Neural progenitor cell (in vitro differentiated cells): ENCODE data around the gene PRR4.

Experiments
- EZH2 ChIP-seq: fragments of 200-600 bp; sonication (generic); IDR thresholded peaks from 2 replicates; pipeline ENCODE4 v1.6.1; 2017; ENCODE audit warnings: antibody characterized with exemption, mild to moderate bottlenecking, moderate library complexity
- EZH2phosphoT487 ChIP-seq: fragments of 200-600 bp; sonication (generic); IDR thresholded peaks from 2 replicates; pipeline ENCODE4 v1.6.1; 2017; ENCODE audit warnings: antibody characterized with exemption
- TF ChIP-seq, protein P1 (sequence below): fragments of 200-600 bp; sonication (generic); IDR thresholded peaks from 2 replicates; pipeline ENCODE4 v1.5.1; 2017; ENCODE audit warnings: antibody characterized with exemption, mild to moderate bottlenecking

DNA sequence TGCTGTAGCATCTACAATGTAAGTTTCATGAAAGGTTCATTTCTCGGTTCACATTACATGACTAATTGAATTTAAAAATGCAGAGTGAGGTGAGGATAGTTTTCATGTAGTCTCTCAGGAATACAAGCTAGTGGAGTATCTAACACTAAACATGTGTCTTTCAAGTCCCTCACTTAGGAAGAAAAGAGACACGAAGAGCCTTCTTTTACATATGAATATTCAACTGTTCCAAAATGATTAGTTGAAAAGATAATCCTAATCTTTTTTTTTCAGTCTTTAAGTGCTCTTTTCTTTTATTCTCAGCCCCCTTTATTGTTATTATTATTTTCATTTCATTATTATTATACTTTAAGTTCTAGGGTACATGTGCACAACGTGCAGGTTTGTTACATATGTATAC lies 10.8 kb downstream of the PRR4 start:
- TF ChIP-seq, protein P1, sequence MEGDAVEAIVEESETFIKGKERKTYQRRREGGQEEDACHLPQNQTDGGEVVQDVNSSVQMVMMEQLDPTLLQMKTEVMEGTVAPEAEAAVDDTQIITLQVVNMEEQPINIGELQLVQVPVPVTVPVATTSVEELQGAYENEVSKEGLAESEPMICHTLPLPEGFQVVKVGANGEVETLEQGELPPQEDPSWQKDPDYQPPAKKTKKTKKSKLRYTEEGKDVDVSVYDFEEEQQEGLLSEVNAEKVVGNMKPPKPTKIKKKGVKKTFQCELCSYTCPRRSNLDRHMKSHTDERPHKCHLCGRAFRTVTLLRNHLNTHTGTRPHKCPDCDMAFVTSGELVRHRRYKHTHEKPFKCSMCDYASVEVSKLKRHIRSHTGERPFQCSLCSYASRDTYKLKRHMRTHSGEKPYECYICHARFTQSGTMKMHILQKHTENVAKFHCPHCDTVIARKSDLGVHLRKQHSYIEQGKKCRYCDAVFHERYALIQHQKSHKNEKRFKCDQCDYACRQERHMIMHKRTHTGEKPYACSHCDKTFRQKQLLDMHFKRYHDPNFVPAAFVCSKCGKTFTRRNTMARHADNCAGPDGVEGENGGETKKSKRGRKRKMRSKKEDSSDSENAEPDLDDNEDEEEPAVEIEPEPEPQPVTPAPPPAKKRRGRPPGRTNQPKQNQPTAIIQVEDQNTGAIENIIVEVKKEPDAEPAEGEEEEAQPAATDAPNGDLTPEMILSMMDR: no peak
- TF ChIP-seq EZH2: no peak
- TF ChIP-seq EZH2phosphoT487: no peak
